Measurements from ENCODE around the gene ATP8B3.

Gene ATP8B3

GRCh38 chr19:1826557-1827521 is 14.8 kb upstream of the ATP8B3 start:
- TF ChIP-seq CTCF (IDR thresholded peaks at IDR 0.05; ENCODE audit: control insufficient read depth, insufficient read depth, low read depth, low read length, missing control alignments) = no peak
- no peak for DNase-seq (ENCODE audit: low read depth)
- H3K4me3 ChIP-seq (ENCODE audit: control insufficient read depth, low read depth, low read length) = no peak overlapping the region

GRCh38 chr19:1825909-1826556 is 14.0 kb upstream of the ATP8B3 start:
- H3K4me3 ChIP-seq (ENCODE audit: control insufficient read depth, low read depth, low read length) = no peak overlapping the region
- TF ChIP-seq CTCF (IDR thresholded peaks at IDR 0.05; ENCODE audit: control insufficient read depth, insufficient read depth, low read depth, low read length, missing control alignments) = peak; percentile 94
- no peak for DNase-seq (ENCODE audit: low read depth)

GRCh38 chr19:1824252-1824622 is 12.2 kb upstream of the ATP8B3 start:
- no peak for TF ChIP-seq CTCF (IDR thresholded peaks at IDR 0.05; ENCODE audit: control insufficient read depth, insufficient read depth, low read depth, low read length, missing control alignments)
- no peak overlapping the region for H3K4me3 ChIP-seq (ENCODE audit: control insufficient read depth, low read depth, low read length)
- DNase-seq (ENCODE audit: low read depth) = no peak

- TF ChIP-seq CTCF (IDR thresholded peaks at IDR 0.05; ENCODE audit: control insufficient read depth, insufficient read depth, low read depth, low read length, missing control alignments) = no peak
- DNase-seq (ENCODE audit: low read depth) = no peak
Observed at GRCh38 chr19:1823539-1824251, 11.6 kb upstream of the ATP8B3 start.

GRCh38 chr19:1823020-1823419 is 10.9 kb upstream of the ATP8B3 start:
- H3K4me3 ChIP-seq (ENCODE audit: control insufficient read depth, low read depth, low read length) = no peak overlapping the region
- TF ChIP-seq CTCF (IDR thresholded peaks at IDR 0.05; ENCODE audit: control insufficient read depth, insufficient read depth, low read depth, low read length, missing control alignments) = no peak
- DNase-seq (ENCODE audit: low read depth) = no peak

More at GRCh38 chr19:1823539-1824251, 11.6 kb upstream of the ATP8B3 start:
- H3K4me3 ChIP-seq (ENCODE audit: control insufficient read depth, low read depth, low read length) = no peak overlapping the region

- no peak overlapping the region for H3K4me3 ChIP-seq (ENCODE audit: control insufficient read depth, low read depth, low read length)
- TF ChIP-seq CTCF (IDR thresholded peaks at IDR 0.05; ENCODE audit: control insufficient read depth, insufficient read depth, low read depth, low read length, missing control alignments) = no peak
- no peak for DNase-seq (ENCODE audit: low read depth)
Observed at GRCh38 chr19:1822210-1822609, 10.1 kb upstream of the ATP8B3 start.
